ENCODE measurements around the gene ATP8B2. TPM values are rescaled to one million over a fixed set of nuclear protein-coding genes. Genes with fewer than 3 reads are reported as not detected.

ATP8B2 gene
- total RNA-seq (2022; extraction: Qiagen RNA extraction), result 30.7 to 36.3 TPM (median 35.6 TPM) in 5 replicates

GRCh38 chr1:154324669-154325582 is at the start of gene ATP8B2:
Gene ATP8B2 (plus strand): TSS chr1:154325525. CDS start chr1:154328142, 2,617 bp downstream.

GRCh38 chr1:154320882-154321608 is 4.3 kb upstream of the ATP8B2 start, which contains the start of gene AQP10:
Gene AQP10 (plus strand): TSS chr1:154321093. CDS start chr1:154321156, 63 bp downstream.

Other genes starting within 250 kb of the ATP8B2 start
- gene NUP210L, start 170.5 kb upstream of the ATP8B2 start, total RNA-seq (2022; extraction: Qiagen RNA extraction), result not detected in 5 replicates
- 457 to 634 TPM (median 478 TPM) in 5 replicates for gene TPM3, start 133.4 kb upstream of the ATP8B2 start, total RNA-seq (2022; extraction: Qiagen RNA extraction)
- 0.37 TPM in 1 of 5 replicates, not detected in the others for gene CFAP141, start 119.2 kb upstream of the ATP8B2 start, total RNA-seq (2022; extraction: Qiagen RNA extraction)
- gene UBAP2L, start 104.6 kb upstream of the ATP8B2 start, total RNA-seq (2022; extraction: Qiagen RNA extraction), result 102 to 107 TPM (median 105 TPM) in 5 replicates
- gene HAX1, start 52.9 kb upstream of the ATP8B2 start, total RNA-seq (2022; extraction: Qiagen RNA extraction), result 90.6 to 108 TPM (median 94.6 TPM) in 5 replicates
- not detected in 5 replicates for gene AQP10, start 4.4 kb upstream of the ATP8B2 start, total RNA-seq (2022; extraction: Qiagen RNA extraction)
- gene IL6R, start 79.8 kb downstream of the ATP8B2 start, total RNA-seq (2022; extraction: Qiagen RNA extraction), result 22.3 to 28.8 TPM (median 23.7 TPM) in 5 replicates
- 0.05 to 0.06 TPM in 2 of 5 replicates, not detected in the others for gene TDRD10, start 176.7 kb downstream of the ATP8B2 start, total RNA-seq (2022; extraction: Qiagen RNA extraction)
- 0.10 to 0.17 TPM (median 0.15 TPM) in 5 replicates for gene SHE, start 176.9 kb downstream of the ATP8B2 start, total RNA-seq (2022; extraction: Qiagen RNA extraction)
- 49.4 to 65.4 TPM (median 58.8 TPM) in 5 replicates for gene UBE2Q1, start 233.1 kb downstream of the ATP8B2 start, total RNA-seq (2022; extraction: Qiagen RNA extraction)
- 0.32 to 0.51 TPM (median 0.39 TPM) in 5 replicates for gene CHRNB2, start 242.3 kb downstream of the ATP8B2 start, total RNA-seq (2022; extraction: Qiagen RNA extraction)